NCI-H187 (cell line): ENCODE measurements around the gene ST14.

Experiments
- DNase-seq, 2 experiments: peaks; one replicate each; lab custom pipeline; 2025; lab: John Stamatoyannopoulos, UW

The ST14 gene

DNA sequence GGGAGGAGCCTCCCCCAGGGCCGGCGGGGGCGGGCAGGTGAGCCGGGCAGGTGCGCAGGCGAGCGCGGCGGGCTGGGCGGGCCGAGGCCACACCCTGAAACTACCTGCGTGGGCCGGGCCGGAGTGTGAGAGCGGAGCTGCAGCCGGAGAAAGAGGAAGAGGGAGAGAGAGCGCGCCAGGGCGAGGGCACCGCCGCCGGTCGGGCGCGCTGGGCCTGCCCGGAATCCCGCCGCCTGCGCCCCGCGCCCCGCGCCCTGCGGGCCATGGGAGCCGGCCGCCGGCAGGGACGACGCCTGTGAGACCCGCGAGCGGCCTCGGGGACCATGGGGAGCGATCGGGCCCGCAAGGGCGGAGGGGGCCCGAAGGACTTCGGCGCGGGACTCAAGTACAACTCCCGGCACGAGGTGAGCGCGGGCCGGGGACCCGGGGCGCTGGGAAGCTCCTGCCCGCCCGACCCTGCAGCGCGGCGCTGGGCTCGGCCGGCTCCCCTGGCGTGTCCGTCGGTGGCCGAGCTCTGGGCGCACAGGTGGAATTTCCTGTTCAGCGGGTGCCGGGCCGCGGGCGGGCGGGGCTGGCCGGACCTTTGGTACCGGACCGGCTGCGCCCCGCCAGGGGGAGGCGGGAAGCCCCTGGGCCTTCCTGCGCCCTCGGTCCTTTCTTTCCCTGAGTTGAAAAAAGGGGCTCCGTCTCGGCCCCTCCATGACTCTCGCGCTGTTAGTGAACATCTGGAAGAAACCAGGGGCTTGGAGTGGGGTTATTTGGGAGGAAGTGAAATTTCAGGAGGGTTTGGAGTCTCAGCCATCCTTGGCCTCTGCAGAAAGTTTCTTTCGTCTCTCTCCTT is at the start of gene ST14:
Gene ST14, plus strand, starts transcription at position 126 of the 841 bp plus-strand sequence. Its CDS starts 198 bp downstream, at position 324.
- peak in 1 of 2 experiments; percentile 26 for DNase-seq

DNA sequence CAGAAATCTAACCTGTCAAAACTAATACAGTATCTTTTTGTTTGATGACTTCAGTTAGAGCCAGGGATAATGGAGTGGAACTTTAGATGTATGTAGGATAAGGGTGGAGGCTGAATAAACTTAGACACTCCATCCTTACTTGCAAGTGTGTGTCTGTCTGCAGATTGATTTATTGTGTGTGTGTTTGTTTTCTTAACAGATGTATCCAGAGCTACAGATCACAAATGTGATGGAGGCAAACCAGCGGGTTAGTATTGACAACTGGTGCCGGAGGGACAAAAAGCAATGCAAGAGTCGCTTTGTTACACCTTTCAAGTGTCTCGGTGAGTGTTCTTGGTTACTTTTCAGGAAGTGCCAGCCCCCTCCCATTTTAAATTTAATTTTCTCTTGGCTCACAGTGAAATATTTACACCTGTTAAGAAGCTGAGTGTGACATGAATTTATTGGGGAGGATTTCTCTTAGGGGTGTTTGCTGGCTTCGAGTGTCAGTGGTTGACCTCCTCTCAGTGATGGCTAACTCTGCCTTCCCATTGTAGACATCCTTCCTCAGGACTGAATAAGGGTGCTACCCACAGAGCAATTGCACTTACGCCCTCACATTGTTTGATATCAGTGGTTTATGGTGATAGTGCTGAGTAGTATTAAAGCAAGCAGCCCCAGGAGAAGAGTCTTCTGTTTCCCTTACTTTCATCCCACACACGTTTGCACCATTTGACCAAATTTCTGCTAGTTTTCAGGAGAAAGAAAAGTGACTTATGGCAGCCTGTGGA is 49.1 kb upstream of the ST14 start:
- no peak for DNase-seq

DNA sequence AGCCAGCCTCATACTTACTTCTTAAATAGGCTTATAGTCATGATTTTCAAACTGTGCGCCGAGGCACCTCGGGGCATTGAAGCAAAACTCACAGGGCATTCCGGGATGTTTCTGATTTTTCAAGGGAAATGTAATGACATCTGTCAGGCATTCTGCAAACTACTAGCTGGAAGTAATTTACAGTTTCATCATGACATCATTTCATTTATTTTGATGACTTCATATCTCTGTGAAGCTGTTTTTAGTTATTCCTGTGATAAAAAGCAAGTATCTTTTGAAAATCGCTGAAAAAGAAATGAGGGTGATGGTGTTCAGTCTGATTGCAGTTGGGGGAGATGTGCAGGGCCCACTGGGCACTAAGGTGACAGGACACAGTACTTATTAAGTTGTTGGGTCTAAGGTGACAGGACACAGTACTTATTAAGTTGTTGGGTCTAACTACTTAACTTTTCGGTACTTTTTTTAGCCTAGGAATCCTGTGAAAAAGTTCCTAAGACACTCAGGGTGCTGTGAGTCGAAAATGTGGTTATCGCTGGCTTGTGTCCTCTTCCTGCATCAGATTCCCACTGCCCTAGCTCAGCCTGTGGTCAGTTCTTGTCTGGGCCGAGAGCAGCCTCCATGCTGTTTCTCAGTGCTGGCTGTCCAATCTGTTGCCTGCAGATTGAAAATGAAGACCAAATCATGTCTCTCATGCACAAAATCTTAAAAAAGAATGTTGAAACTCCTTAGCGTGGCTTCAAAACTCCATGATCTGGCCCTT is 47.3 kb upstream of the ST14 start:
- DNase-seq: no peak

DNA sequence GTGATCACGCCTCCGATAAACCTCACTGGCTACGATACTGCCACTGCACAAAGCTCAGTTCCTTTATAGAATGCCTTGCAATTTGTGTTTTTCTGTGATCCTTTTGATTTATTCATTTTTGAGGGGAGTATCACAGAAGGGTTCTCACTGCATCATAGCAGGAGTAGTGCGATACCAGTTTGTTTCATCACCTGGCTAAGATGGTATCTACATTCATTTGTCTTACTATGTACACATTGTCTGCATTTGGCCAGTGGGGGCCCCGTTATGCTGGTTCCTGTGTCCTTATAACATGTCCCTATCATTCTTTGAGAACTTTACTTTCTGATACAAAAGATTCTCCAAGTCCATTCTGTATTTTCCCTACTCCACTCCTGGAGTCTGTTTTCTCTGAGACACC is 45.3 kb upstream of the ST14 start:
- no peak for DNase-seq

DNA sequence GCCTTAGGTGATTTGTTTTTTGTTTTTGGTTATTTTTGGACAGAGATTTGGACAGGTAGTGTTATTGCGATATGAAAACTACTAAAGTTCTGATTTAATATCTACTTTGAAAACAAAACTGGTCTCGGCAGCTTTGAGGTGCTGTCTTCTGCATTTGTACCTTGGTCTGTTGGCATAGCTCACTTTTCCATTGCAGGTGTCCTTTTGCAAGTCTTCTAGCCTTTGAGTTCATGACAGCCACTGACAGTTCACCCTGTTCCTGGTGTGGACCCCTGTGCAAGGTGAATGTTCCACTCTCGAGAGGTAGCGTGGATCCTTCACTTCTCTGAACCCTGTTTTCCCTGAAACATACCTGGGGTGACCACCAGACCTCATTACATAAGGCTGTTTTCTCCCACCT is 44.9 kb upstream of the ST14 start:
- no peak for DNase-seq

DNA sequence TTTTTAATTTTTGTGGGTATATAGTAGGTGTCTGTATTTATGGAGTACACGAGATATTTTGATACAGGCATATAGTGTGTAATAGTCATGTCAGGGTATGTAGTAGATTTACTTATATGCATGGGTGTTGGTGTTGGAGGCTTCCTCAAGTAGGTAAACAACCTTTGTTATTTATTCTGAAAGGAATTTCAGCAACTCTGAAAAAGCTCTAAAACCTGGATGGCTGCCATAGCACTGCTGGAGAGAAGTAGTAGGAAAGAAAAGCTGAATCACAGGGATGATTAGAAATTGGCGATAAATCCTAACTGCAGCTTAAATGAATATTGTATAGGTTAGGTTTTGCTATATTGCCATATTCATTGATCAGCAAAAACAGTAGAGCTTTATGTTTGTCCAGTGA is 44.4 kb upstream of the ST14 start:
- DNase-seq: no peak

DNA sequence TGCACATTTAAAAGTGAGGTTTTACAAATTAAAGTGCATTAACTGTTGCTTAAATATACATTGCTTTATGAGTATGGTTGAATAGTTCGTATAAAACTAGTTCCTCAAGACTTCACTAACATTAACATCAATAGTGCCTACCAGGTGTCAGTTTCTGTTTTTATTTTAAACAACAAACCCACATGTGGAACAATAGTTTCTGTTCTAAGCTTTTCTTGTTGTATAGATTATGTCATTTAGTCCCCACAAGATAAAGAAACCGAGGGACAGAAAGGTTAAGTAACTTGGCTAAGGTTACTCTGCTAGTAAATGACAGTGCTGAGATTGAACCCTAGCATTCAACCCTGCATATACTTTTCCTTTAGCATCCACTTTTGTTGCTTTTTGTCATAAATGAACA is 41.4 kb upstream of the ST14 start:
- no peak for DNase-seq

DNA sequence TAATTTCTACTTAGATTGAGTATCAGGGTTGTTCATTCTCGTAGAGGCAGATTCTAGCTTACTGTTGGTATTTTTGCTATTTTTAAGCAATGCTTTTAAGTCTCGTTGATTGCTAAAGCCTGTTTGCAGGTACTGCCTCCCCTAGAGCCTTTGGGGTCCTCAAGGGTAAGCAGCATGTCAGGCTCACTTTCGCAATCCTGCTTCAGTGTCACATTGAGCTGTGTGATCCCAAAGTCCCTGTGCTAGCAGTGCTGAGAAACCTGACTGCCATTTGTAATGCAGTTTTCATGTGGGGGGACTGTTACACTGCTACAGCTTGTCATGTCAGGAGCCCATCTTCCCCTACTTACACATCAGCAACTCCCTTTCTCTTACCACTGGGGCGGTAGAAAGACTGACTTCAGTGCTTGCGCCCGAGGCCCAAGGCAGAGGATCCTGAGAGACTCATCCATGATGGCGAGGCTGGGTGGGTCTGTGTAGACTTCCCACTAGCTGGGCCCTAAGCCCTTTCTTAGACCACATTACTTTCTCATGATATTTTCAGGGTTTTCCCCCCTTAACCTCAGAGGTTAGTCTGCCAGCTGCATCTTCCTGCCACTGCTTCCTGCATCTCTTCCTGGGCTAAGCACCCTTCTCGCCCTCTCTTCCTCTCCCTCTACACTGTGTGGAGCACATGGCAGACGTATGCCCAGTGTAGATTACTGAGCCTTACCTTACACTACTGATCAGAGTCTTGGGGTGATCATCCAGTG is 40.8 kb upstream of the ST14 start:
- no peak for DNase-seq

DNA sequence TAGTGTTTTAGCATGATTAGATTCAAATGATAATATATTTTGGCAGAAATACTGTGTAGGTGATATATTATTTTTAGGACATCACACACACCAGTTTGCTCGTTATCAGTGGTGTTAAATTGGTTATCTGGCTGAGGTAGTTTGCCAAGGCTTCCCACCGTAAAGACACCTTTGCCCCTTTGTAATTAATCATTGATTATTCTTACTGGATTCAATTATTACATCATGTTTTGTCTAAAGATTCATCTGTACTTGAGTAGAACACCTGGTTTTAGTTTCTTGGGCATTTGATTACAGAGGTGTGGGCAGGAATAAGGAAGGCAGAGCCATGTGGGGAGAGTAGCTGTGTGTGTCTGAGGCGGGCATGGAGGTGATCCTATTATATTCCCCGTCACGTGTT is 39.5 kb upstream of the ST14 start:
- DNase-seq: no peak

DNA sequence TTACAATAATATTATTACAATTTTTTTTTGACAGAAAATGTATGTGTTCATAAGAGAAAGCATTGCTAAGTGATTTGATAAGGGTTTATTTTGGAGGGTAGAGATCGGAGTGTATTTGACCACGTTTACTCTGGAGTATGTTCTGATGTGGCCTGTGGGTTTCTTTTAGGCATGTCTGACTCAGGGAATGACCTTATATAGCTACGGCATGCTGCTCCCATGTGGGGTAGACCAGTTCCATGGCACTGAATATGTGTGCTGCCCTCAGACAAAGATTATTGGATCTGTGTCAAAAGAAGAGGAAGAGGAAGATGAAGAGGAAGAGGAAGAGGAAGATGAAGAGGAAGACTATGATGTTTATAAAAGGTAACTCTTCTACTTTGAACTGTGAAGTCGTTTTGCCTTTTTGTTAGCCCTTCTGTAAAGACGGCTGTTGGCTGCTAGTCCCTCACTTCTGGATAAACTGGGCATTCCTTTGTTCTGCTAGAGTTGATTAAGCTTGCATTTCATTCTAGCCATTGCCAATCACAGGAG is 38.1 kb upstream of the ST14 start:
- no peak for DNase-seq

DNA sequence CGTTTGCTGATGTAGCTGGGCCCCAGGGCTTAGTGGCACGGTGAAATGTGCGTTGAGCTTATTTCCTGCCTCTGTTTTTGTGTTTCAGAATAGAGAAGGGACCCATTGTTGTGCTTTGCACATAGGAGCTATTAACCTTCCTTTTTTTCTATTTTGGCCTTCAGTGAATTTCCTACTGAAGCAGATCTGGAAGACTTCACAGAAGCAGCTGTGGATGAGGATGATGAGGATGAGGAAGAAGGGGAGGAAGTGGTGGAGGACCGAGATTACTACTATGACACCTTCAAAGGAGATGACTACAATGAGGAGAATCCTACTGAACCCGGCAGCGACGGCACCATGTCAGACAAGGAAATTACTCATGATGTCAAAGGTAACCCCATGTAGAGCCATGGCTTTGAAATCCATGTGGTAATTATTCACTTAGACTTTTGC is 37.4 kb upstream of the ST14 start:
- DNase-seq: no peak

DNA sequence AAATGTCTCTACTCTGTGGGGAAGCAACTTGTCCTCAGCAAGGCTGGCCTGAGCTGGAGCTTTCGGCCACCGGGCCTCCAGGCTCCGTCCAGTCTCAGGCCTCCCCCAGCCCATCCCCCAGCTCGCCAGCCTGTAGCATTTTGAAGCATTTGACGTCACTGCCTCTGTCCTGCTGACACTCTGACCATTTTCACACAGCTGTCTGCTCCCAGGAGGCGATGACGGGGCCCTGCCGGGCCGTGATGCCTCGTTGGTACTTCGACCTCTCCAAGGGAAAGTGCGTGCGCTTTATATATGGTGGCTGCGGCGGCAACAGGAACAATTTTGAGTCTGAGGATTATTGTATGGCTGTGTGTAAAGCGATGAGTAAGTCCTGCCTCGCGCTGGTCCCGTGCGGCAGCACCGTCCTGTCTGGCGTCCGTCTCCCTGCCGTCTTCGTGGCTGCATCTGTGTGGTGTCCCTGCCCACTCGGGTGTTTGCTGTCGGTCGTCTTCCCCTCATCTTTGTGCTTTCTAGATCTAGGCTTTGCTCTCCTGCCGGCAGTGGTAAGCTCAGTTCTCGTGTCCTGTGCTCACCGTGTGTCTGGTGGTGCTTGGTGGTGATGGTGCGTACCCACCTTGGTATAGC is 36.1 kb upstream of the ST14 start:
- no peak for DNase-seq

DNA sequence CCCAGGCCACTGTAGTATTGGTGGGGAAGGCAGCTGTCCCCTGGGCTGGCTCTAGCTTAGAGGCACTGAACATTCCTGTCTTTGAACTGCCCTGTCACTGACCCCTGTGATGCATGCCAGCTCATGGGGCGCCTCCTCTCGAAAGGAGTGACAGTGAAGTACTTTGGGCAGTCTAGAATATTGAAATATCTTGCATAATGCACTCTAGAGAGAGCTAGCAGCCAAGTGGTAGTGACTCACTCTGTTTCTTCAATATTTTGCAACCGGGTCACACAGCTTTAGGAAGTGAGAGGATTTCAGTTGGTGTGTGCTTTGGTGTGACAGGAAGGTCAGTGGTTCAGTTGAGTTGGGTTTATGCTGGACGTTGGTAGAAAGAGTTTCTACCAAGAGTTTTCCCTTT is 35.5 kb upstream of the ST14 start:
- DNase-seq: no peak

DNA sequence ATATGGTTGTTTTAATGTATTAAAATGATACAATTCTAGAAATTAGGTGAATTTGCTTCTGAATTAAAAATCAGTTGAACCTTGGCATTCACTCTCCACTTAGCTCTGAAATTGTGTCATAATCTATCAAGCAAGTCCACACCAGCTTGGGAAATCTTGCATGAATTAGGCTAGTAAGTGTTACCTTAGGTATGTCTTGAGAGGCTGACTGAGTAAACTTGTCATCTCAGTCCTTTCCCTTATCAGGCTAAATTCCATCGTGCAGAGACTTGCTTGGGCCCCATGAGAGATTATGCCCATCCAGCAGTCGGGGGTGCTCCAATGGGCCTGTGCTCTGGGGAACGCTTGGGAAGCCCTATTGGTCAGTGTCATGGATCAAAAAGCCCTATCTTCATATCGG is 33.9 kb upstream of the ST14 start:
- no peak for DNase-seq

DNA sequence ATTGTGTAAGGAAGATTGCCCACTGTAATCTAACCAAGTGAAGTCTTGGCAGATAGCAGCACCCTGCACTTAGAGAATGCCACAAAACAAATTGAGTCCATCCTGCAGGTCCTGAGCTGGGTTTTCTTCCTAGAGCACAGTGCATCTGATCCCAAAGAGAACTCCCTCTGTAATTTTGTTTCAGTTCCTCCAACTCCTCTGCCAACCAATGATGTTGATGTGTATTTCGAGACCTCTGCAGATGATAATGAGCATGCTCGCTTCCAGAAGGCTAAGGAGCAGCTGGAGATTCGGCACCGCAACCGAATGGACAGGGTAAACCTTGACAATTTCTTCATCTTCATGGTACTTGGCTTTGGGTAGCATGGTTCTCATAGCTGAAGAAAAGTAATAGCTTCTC is 33.1 kb upstream of the ST14 start:
- no peak for DNase-seq

DNA sequence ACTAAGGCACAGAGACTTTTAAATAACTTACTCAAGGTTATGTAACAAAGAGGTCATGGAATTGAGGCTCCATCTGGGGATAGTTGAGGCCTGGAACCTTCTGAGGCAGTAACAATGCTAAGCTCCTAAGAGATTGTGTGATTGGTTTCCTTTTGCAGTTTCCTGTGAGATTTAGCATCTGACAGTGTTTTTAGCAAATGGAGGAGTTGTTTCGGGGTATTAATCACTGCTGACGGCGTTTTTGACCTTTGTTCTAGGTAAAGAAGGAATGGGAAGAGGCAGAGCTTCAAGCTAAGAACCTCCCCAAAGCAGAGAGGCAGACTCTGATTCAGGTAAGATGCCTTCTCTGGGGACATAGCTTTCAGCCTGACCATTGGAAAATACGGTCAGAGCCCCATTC is 32.1 kb upstream of the ST14 start:
- DNase-seq: no peak

DNA sequence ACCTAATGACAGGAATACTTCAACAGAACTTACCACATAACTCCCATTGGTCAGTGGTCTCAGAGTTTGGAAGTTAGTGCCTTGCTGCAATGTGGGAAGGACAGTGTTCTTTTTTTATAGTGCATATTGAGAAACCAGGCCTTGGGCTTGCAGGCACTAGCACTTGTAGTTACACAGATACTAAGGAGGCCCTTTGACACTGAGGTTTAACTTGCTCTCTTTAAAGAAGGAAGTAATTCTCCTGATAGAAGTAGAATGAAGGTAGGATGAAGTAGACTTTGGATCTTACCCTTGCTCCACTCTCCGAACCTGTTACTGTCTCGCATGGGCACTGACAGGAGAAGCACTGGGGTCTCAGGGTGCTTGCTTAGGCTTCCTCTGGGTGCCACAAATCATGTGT is 31.0 kb upstream of the ST14 start:
- no peak for DNase-seq

DNA sequence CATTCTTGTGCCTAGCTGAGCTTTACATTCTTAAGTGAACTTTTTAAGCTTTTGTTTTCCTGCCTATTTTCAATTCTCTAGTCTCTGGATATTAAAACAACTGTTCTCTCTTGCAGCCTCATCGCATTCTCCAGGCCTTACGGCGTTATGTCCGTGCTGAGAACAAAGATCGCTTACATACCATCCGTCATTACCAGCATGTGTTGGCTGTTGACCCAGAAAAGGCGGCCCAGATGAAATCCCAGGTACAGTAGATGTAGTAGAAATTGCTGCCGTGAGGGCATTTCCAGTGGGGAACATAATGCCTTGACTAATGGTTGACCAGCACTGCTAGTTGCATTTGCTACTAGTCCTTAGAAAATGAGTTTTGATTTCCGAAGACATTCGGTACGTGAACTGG is 29.7 kb upstream of the ST14 start:
- DNase-seq: no peak

DNA sequence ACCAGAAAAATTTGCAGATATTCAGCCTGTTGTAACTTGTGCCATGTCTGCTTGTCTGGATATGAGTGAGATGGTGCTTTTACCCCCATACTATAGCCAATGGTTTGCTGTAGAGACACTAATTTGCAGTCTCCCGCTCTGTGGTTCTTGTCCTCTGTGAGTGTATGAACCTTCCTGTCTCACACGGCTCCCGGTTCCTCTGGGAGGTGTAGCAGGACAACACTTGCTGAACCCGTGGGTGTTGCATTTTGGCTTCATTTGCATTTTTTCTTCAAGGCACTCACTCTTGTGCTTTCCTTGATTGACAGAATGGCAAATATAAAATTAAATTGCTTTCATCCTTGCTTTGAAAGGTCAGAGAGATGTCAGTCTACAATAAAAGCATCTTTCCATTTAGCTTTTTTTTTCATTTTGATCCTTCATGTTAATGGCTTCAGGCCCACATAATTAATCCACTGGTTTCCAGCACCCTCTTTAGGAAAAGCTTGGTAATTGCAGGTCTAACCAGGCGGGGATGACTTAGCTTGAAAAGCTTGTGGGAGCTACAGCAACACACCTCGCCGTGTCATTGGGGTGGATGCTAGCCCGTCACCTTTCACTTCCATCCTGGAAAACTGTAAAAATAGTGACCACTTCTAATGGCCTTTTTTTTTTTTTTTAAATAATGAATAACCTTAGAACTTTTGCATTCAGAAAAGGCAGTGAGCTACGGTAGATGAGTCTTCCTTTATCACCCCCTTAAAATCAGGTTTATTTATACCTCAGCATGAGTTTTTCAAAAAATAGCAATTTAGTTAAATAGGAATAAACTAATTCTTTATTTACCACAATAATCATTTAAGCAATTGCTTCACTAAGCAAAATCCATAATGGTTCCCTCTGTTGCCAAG is 27.4 kb upstream of the ST14 start:
- peak; percentile 25 to 73 for DNase-seq

DNA sequence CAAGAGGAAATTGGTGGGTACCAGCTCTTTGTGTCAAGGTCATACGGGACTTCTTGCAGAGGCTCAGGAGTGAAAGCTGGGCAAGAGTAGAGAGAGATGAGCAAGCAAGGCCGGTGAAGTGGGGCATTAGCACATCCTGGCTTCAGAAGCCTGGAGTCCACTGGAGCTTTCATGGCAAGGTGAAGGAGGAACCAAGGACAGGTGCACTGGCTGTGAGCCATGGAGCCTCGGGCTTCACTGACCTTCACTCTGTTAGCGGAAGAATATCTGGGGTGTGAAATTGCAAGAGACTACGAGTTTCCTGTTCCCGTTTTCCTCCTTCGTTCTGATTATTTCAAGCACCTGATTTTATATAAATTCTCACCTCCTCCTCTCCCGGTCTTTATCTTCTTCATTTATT is 25.9 kb upstream of the ST14 start:
- no peak for DNase-seq
